GM10266 (cell line): ENCODE results near the gene BAIAP3.

Experiments used
- DNase-seq: peaks from one replicate; pipeline ENCODE4 v3.0.0; 2012; ENCODE audit errors: extremely low spot score
- CTCF ChIP-seq: IDR thresholded peaks from 2 replicates; pipeline ENCODE4 v1.5.1; 2012; ENCODE audit warnings: mild to moderate bottlenecking, low read depth; ENCODE audit not compliant: control insufficient read depth, insufficient read depth; ENCODE audit errors: missing control alignments

BAIAP3 gene

DNA sequence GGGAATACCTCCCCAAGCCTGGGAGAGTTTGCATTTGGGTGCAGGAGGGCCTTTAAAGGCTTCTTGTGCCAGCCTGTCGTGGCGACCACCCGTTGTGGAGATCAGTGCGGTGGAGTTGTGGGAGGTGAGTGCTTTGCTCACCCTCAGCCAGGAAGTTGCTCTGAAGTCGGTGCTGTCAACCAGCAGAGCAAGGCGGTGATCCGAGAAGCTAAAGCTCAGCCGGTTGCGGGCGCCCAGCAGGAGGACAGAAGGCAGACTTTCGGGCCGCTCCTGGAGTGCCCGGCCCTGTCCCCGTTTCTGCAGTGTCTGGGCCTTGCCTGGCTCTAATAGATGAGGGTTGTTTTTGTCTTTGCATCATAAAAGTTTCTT, 22.6 kb upstream of the BAIAP3 start:
- no peak for TF ChIP-seq CTCF
- no peak for DNase-seq

GRCh38 chr16:1311212-1311737, 22.2 kb upstream of the BAIAP3 start:
- DNase-seq = no peak
- no peak for TF ChIP-seq CTCF

GRCh38 chr16:1311738-1312466, 21.5 kb upstream of the BAIAP3 start:
- DNase-seq = no peak
- TF ChIP-seq CTCF = no peak

DNA sequence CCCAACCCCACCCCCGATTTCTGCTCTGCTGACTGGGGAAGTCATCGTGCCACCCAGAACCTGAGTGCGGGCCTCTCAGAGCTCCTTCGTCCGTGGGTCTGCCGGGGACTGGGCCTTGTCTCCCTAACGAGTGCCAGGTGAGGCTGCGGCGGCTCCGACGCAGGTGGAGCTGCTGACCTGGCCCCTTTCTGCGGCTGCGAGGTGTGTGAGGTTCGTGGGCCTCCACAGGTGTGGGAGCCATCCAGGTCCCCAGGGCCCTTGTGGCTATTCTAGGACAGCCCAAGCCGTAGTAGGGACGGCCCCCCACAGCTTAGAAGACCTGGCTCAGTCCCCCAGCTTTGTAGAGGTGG, 21.0 kb upstream of the BAIAP3 start:
- DNase-seq = no peak
- no peak for TF ChIP-seq CTCF

- DNase-seq = no peak
- TF ChIP-seq CTCF = no peak
Measured at GRCh38 chr16:1312903-1313302, 20.5 kb upstream of the BAIAP3 start.

DNA sequence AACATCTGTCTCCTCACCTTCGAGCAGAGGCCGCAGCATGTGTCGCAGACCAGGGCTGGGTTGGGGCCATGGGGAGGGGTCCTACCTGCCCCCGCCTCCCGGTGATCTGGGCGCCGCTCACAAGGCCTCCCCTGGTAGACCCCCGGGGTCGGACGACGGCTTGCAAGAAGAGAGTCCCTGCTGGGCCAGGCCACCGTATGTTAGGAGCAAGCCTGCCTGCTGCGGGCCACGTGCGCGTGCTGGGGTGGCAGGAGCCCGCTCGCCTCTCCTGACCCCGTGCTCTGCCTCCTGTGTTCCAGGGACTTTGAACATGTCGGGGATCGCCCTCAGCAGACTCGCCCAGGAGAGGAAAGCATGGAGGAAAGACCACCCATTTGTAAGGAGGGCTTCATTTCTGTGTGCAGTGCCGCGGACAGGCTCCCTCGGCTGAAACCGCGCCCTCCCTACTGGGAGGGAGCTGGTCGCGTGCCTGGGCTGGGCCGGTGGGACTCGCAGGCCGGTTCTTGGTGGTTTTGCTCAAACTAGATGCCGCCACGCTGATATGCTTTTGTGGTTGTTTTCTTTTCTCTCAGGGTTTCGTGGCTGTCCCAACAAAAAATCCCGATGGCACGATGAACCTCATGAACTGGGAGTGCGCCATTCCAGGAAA, 19.6 kb upstream of the BAIAP3 start:
- TF ChIP-seq CTCF = no peak
- DNase-seq = no peak

- DNase-seq = no peak
- no peak for TF ChIP-seq CTCF
Measured at GRCh38 chr16:1314399-1315068, 18.9 kb upstream of the BAIAP3 start.
